ENCODE results near the gene PAXX.
"Not testable (repeated sequence)": the region's sequence is repeated elsewhere in the genome, so short reads cannot be mapped to it uniquely, and the experiment has no call there.

Gene PAXX

DNA sequence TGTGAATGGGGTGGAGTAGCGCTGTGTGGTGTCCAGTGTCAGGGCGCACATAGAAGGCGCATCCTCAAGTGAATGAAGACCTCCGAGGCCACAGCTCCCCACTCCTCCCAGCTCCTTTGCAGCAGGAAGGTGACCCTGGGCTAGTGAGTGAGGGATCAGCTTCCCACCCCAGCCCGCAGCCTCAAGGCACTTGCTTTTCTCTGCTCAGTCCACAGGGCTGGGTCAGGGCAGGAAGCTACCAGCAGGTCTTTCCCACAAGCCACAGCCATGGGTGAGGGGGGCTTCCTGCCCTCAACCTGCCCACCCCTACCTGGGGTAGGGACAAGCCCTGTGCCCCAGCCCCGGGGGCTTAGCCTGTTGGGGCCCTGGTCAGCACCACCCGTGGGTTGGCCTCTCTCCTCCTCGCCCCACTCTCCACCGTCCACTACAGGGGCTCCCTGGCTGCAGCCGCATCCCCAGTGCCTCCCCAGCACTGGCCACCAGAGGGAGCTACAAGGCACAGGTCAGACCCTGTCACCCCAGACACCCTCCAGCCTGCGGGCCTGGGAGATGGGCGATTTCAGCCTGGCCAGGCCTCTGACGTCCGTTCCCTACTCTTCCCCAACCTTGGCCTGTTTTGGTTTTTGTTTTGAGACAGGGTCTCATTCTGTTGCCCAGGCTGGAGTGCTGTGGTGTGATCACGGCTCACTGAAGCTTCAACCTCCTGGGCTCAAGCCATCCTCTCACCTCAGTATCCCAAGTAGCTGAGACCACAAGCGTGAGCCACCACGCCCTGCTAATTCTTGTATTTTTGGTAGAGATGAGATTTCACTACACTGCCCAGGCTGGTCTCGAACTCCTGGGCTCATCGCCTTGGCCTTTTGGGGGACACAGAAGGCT lies 37.1 kb downstream of the PAXX start:
- DNase-seq: peak in 50 of 56 donors; percentile 20 to 85 (median 60)

DNA sequence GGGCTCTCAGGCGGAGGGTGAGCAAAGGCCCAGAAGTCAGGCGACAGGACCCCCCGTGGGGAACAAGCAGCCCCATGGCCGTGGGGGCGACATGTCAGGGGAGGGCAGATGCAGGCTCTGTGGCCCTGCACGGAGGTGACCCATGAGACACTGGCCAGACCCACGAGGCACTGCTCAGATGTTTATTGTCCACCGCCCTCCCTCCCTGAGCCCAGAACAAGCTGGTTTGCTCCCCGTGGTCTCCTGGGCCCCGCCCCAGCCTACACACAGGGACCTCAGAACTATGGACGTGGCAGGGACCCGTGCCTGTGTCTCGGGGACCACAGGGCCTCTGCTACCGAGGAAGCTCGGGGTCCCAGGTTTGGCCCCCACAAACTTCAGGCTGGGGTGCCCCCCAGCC lies 37.8 kb downstream of the PAXX start:
- no peak for DNase-seq

- peak in 2 of 56 donors; percentile 12 to 35 for DNase-seq
Measured at GRCh38 chr9:137030538-137031527, 38.6 kb downstream of the PAXX start.

GRCh38 chr9:137031904-137032640 lies 39.9 kb downstream of the PAXX start, which contains the start of gene FUT7:
FUT7 (minus strand) TSS chr9:137032088; CDS start chr9:137031991, 97 bp downstream.
- DNase-seq: peak in 3 of 56 donors; percentile 14 to 32 (median 30)

DNA sequence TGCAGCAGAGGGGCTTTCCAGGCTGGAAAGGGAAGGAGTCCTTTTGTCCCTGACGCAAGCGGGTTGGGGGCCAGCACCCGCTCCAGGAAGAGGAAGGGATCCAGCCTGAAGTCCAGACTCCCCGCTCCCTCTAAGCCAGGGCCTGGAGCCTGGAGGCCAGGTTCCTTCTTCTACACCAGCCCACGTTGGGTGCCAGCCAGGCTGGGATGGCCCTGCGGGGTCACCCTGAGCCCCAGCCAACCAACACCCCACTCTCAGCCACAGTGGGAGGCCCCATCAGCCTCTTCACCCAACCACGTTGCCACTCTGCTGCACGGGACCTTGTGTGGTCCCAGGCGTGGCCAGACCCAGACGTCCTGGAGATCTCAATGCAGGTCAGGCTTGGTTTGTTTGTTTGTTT lies 40.6 kb downstream of the PAXX start:
- no peak for DNase-seq

DNA sequence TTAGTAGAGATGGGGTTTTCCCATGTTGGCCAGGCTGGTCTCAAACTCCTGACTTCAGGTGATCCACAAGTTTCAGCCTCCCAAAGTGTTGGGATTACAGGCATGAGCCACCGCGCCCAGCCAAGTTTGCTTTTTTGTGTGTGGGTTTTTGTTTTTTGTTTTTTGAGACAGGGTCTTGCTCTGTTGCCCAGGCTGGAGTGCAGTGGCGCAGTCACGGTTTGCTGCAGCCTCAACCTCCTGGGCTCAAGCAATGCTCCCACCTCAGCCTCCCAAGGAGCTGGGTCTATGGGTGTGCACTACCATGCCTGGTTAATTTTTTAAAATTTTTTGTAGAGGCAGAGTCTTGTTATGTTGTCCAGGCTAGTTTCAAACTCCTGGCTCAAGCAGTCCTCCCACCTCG lies 41.3 kb downstream of the PAXX start:
- not testable (repeated sequence) for DNase-seq

- DNase-seq: peak in 1 of 56 donors; percentile 48
Measured at GRCh38 chr9:137034039-137034708, 42.0 kb downstream of the PAXX start.

GRCh38 chr9:137034709-137035506 lies 42.7 kb downstream of the PAXX start:
- peak in 54 of 56 donors; percentile 29 to 88 (median 74) for DNase-seq

DNA sequence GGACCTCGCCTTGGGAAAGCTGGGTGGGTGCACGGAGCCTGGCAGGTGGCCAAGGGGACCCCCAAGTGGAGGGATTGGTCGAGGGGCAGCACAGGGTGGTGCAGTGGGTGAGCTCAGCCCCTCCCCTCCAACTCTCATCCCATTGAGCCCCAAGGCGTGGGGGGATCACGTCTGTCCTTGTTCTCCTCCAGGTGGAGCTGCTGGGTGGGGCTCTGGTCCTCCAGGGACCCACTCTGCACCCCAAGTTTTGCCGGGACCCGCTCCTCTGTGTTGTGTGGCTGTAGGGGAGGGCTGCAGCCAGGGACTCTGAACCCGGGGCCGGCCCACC lies 43.2 kb downstream of the PAXX start:
- DNase-seq: no peak

GRCh38 chr9:137035937-137036336 lies 43.7 kb downstream of the PAXX start:
- DNase-seq: no peak

- DNase-seq: no peak
Measured at GRCh38 chr9:137037035-137037434, 44.8 kb downstream of the PAXX start.

- DNase-seq: no peak
Measured at GRCh38 chr9:137037483-137037882, 45.3 kb downstream of the PAXX start.

GRCh38 chr9:137038916-137039315 lies 46.7 kb downstream of the PAXX start:
- no peak for DNase-seq

GRCh38 chr9:137039611-137040366 lies 47.6 kb downstream of the PAXX start:
- DNase-seq: no peak

DNA sequence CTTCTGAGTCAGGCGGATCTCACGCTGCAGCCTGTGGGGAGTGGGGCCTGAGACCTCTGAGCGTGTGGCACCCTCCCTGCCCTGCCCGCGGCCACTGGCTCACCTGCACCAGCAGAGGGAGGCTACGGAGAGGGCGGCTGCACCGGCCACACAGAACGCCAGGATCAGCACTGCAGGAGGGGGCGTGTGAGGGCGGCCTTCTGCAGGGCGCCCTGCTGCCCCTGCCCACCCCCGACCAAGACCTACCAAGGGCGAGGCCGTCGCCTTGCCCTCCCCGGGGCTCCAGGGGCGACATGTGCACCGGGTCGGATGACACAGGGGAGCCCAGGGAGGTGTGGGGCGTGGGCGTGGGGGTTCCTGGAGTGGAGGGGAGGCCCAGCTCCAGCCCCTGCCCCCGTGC lies 48.3 kb downstream of the PAXX start:
- DNase-seq: no peak

DNA sequence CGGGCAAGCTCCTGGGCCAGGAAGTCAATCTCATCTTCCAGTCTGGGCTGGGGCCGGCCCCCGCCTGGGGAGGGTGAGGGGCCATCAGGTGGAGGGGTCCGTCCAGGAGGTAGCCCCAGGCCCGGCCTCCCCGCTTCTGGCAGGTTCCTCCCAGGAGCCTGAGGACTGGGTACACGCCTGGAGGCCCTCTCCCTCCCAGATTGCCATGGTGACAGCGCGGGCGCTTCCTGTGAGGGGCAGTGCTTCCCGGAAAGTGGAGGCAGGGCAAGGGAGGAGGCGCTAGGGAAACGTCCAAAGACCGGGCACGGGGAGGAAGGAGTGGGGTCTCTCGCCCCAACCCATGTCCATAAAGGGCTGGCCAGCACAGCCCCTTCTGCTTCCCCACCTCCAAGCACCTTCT lies 48.9 kb downstream of the PAXX start:
- DNase-seq: peak in 1 of 56 donors; percentile 26

GRCh38 chr9:137042751-137043727 lies 50.8 kb downstream of the PAXX start:
- no peak for DNase-seq

All from amygdala (tissue), 56 donors.